GM23338 (cell line): Measurements from ENCODE around the gene SCGB1C2. TPM values are rescaled to one million over a fixed set of nuclear protein-coding genes. Genes with fewer than 3 reads are reported as not detected.

ENCODE experiments used
- ATAC-seq: fragments of 200-7000 bp; cut with Tn5 transposase; 3 replicates; pipeline ENCODE4 v1.9.1; 2020
- DNase-seq: peaks from one replicate; pipeline ENCODE4 v3.0.0-alpha.2; 2015; ENCODE audit warnings: low spot score
- H2AFZ ChIP-seq: fragments of 200-600 bp; sonication (generic); 2 replicates; pipeline ENCODE4 v1.8.0; 2016; ENCODE audit warnings: antibody characterized with exemption, mild to moderate bottlenecking, moderate library complexity
- H3F3A ChIP-seq: fragments of 200-600 bp; sonication (generic); replicated peaks from 2 replicates; pipeline ENCODE4 v1.8.0; 2017; ENCODE audit warnings: antibody characterized with exemption, mixed run types, low read depth
- H3K27ac ChIP-seq: fragments of 200-600 bp; sonication (generic); 2 replicates; pipeline ENCODE4 v1.6.1; 2016; ENCODE audit warnings: low read depth
- H3K27me3 ChIP-seq: fragments of 200-600 bp; sonication (generic); 2 replicates; pipeline ENCODE4 v1.8.0; 2016; ENCODE audit warnings: mild to moderate bottlenecking, mixed run types, moderate library complexity; ENCODE audit not compliant: insufficient read depth
- H3K36me3 ChIP-seq: fragments of 200-600 bp; sonication (generic); 2 replicates; pipeline ENCODE4 v1.8.0; 2016; ENCODE audit warnings: mild to moderate bottlenecking; ENCODE audit not compliant: insufficient read depth
- H3K4me1 ChIP-seq: fragments of 200-600 bp; sonication (generic); 2 replicates; pipeline ENCODE4 v1.8.0; 2016; ENCODE audit warnings: mild to moderate bottlenecking, moderate library complexity; ENCODE audit not compliant: insufficient read depth
- H3K4me2 ChIP-seq: fragments of 200-600 bp; sonication (generic); 2 replicates; pipeline ENCODE4 v1.7.1; 2017; ENCODE audit warnings: mixed run types
- H3K4me3 ChIP-seq: fragments of 200-600 bp; sonication (generic); 2 replicates; pipeline ENCODE4 v1.6.1; 2016; ENCODE audit warnings: mixed run types
- H3K79me2 ChIP-seq: fragments of 200-600 bp; sonication (generic); replicated peaks from 2 replicates; pipeline ENCODE4 v1.8.0; 2017; ENCODE audit warnings: mild to moderate bottlenecking; ENCODE audit not compliant: insufficient read depth
- H3K9me2 ChIP-seq: fragments of 200-600 bp; sonication (generic); 2 replicates; pipeline ENCODE4 v1.8.0; 2017; ENCODE audit not compliant: insufficient read depth
- H4K20me1 ChIP-seq: fragments of 200-600 bp; sonication (generic); replicated peaks from 2 replicates; pipeline ENCODE4 v1.8.0; 2017; ENCODE audit warnings: mild to moderate bottlenecking; ENCODE audit not compliant: insufficient read depth
- H3K27ac Mint-ChIP-seq: 2 replicates; pipeline ENCODE4 v1.8.0; 2020; ENCODE audit warnings: inconsistent platforms, mild to moderate bottlenecking, moderate library complexity, mixed read lengths
- H3K27me3 Mint-ChIP-seq: 3 replicates; pipeline ENCODE4 v1.8.0; 2022; ENCODE audit warnings: low read depth, mild to moderate bottlenecking, moderate library complexity, mixed read lengths, inconsistent platforms; ENCODE audit not compliant: insufficient read depth, poor library complexity
- H3K36me3 Mint-ChIP-seq: 3 replicates; pipeline ENCODE4 v1.8.0; 2021; ENCODE audit warnings: low read depth, mild to moderate bottlenecking, inconsistent platforms, moderate library complexity, mixed read lengths
- H3K4me1 Mint-ChIP-seq: 3 replicates; pipeline ENCODE4 v1.8.0; 2020; ENCODE audit warnings: mild to moderate bottlenecking, inconsistent platforms, mixed read lengths
- H3K4me3 Mint-ChIP-seq: 3 replicates; pipeline ENCODE4 v1.8.0; 2021; ENCODE audit warnings: moderate library complexity, mild to moderate bottlenecking, inconsistent platforms, mixed read lengths
- H3K9me3 Mint-ChIP-seq: 3 replicates; pipeline ENCODE4 v1.8.0; 2020; ENCODE audit warnings: moderate library complexity, mild to moderate bottlenecking, inconsistent platforms, mixed read lengths
- CREB1 ChIP-seq: fragments of 250-450 bp; sonication (Bioruptor Pico); IDR thresholded peaks from 2 replicates; pipeline ENCODE4 v1.5.0; 2020; ENCODE audit warnings: low read depth, mild to moderate bottlenecking, moderate library complexity
- ETS1 ChIP-seq: IDR thresholded peaks from 2 replicates; pipeline ENCODE4 v1.6.1; 2016; ENCODE audit warnings: antibody characterized with exemption
- EZH2 ChIP-seq: fragments of 200-600 bp; sonication (generic); IDR thresholded peaks from one replicate; pipeline ENCODE4 v1.8.0; 2017; ENCODE audit warnings: antibody characterized with exemption, mild to moderate bottlenecking, low read depth; ENCODE audit not compliant: unreplicated experiment
- JUNB ChIP-seq: IDR thresholded peaks from one replicate; pipeline ENCODE4 v1.6.1; 2016; ENCODE audit warnings: antibody characterized with exemption; ENCODE audit not compliant: unreplicated experiment
- STAT1 ChIP-seq: IDR thresholded peaks from one replicate; pipeline ENCODE4 v1.6.1; 2016; ENCODE audit warnings: antibody characterized with exemption; ENCODE audit not compliant: unreplicated experiment
- ZNF331 ChIP-seq: fragments of 250-450 bp; sonication (Bioruptor Pico); IDR thresholded peaks from 2 replicates; pipeline ENCODE4 v1.5.0; 2020; ENCODE audit warnings: low read depth, mild to moderate bottlenecking, moderate library complexity
- ZNF462 ChIP-seq: fragments of 250-450 bp; sonication (Bioruptor Pico); IDR thresholded peaks from 2 replicates; pipeline ENCODE4 v1.5.0; 2020; ENCODE audit warnings: mild to moderate bottlenecking, moderate library complexity
- polyA plus RNA-seq: library from polyadenylated mRNA; unstranded; fragments of >200 nt; fragmentation: Nextera tagmentation; extraction: Ambion mirVana; gene quantifications from 2 replicates; pipeline ENCODE4 v1.2.1, GENCODE V29; 2016
- total RNA-seq: library from RNA; depleted of rRNA; stranded (reverse); fragments of >200 nt; shearing (Covaris generic); gene quantifications from 2 replicates; pipeline ENCODE4 v1.2.3, GENCODE V29; 2014

Gene SCGB1C2
- total and polyA plus RNA-seq, 2 experiments from 2014 or later, result not detected

- Histone ChIP-seq H3K9me2 (no peaks in the 10 kb centered on the region), H3K27me3 (no peaks in the 10 kb centered on the region), H3K27ac (no peak overlapping the region), H3F3A (no peaks in the 10 kb centered on the region), H3K4me2 (no peak overlapping the region), H3K79me2 (no peaks in the 10 kb centered on the region), H3K36me3 (no peaks in the 10 kb centered on the region), H3K4me1 (no peaks in the 10 kb centered on the region), H3K4me3 (no peak overlapping the region), H2AFZ (no peak overlapping the region), H4K20me1 (no peaks in the 10 kb centered on the region)
- H3K27ac Mint-ChIP-seq, result no peak overlapping the region
- peaks cover 3% of the 10 kb centered on the region for H3K27me3 Mint-ChIP-seq
- H3K9me3 Mint-ChIP-seq, result no peaks in the 10 kb centered on the region
- TF ChIP-seq ZNF331 (CRISPR knock-in tag) (no peak), EZH2 (no peak)
- ATAC-seq (no peak), DNase-seq (no peak)
- H3K36me3 Mint-ChIP-seq, result no peaks in the 10 kb centered on the region
- no peaks in the 10 kb centered on the region for H3K4me1 Mint-ChIP-seq
- H3K4me3 Mint-ChIP-seq, result no peak overlapping the region
These were observed 35.0 kb downstream of the SCGB1C2 start for GRCh38 chr17:172401-172800.

GRCh38 chr17:173166-173911, 36.0 kb downstream of the SCGB1C2 start:
- Mint-ChIP-seq H3K27ac (no peak overlapping the region), H3K27me3 (peaks cover 3% of the 10 kb centered on the region), H3K36me3 (no peaks in the 10 kb centered on the region), H3K9me3 (no peaks in the 10 kb centered on the region), H3K4me1 (no peaks in the 10 kb centered on the region), H3K4me3 (no peak overlapping the region)
- Histone ChIP-seq H3K27me3 (no peaks in the 10 kb centered on the region), H3K79me2 (no peaks in the 10 kb centered on the region), H3K36me3 (no peaks in the 10 kb centered on the region), H3F3A (no peaks in the 10 kb centered on the region), H2AFZ (no peak overlapping the region), H3K4me3 (no peak overlapping the region), H3K27ac (no peak overlapping the region), H4K20me1 (no peaks in the 10 kb centered on the region), H3K4me2 (no peak overlapping the region), H3K4me1 (no peaks in the 10 kb centered on the region), H3K9me2 (no peaks in the 10 kb centered on the region)
- DNase-seq (no peak), ATAC-seq (no peak)
- TF ChIP-seq CREB1 (no peak), ZNF462 (CRISPR knock-in tag) (no peak), JUNB (no peak), ETS1 (no peak), STAT1 (no peak), EZH2 (no peak)
